Left cardiac atrium (tissue), 4 donors: ENCODE measurements around the gene RNF43. TPM values are rescaled to one million over a fixed set of nuclear protein-coding genes. Genes with fewer than 3 reads are reported as not detected.

Experiments
- ATAC-seq, 2 donors: fragments of 200-7000 bp; cut with Tn5 transposase; one replicate each; pipeline ENCODE4 v1.9.1; 2020; ENCODE audit warnings: mild to moderate bottlenecking in 2 of 2, moderate library complexity in 2 of 2
- DNase-seq: peaks from one replicate; pipeline ENCODE4 v3.0.0-alpha.2; 2020
- intact Hi-C, 2 donors: fragments of 100-400 bp; cut with DNase I; formaldehyde crosslinking; loops; one replicate each; pipeline versions ENCODE4 v1.14.1 to v1.15.1; 2022 to 2023
- total RNA-seq, 2 donors: library from RNA; stranded (reverse); fragmentation: NEBNext Ultra II Directional; extraction: Animal tissue kit (Norgen Biotek cat#: 25700); gene quantifications; one replicate each; pipeline ENCODE4 v1.2.1, GENCODE V29; 2021
- donor health status: DM: no; HTN: yes; CAD: no.
- donor health status: DM: no; HTN: yes; CAD: no; lungs with severe emphysema.
- donor health status: DM: yes; HTN: yes; CAD: no.
- donor health status: Dilated cardiomyopathy.

RNF43 gene
- total RNA-seq, 2 donors from 2014 or later = 4.0 to 4.7 TPM

- no peak for ATAC-seq
- intact Hi-C loops = no loop called here
- no peak for DNase-seq
Measured at GRCh38 chr17:58371300-58371950, 45.9 kb downstream of the RNF43 start.

DNA sequence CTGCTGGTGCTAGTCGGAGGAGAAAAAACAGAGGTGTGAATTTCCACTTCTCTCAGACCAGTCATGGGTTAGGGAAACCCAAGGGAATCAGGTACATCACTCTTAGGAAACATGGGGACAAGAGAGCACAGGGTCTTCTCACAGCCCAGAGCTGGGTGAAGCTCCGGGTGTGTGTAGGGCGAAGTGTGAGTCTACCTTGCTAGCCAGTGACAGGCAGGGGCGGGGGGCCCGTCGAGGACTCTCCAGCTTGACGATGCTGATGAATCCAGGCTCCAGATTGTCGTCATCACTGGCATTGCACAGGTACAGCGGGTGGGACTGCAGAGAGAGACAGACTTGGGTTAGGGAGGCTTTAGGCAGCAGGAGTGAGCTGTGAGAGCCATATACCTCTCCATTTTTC lies 46.6 kb downstream of the RNF43 start:
- no peak for DNase-seq
- intact Hi-C loops = no loop called here
- ATAC-seq = no peak

DNA sequence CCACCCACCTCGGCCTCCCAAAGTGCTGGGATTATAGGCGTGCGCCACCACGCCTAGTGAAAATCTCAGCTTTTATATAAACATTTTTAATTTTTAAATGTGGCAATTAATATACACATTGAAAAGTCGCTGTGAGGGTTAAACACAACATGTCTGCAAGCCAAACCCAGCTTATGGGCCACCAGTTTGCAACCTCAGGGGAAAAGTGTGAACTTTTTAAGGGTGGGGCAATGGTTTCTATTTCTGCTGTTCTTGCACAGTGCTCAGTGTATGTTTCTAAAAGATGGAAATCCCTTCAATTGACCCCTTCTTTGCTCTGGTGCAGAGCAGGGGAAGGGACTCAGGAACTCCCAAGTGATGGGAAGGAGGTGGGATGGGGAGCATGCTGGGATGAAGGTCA lies 47.0 kb downstream of the RNF43 start:
- ATAC-seq = no peak
- intact Hi-C loops = no loop called here
- no peak for DNase-seq

GRCh38 chr17:58369214-58370031 lies 47.9 kb downstream of the RNF43 start:
- ATAC-seq = no peak
- DNase-seq = no peak
- intact Hi-C loops = no loop called here

DNA sequence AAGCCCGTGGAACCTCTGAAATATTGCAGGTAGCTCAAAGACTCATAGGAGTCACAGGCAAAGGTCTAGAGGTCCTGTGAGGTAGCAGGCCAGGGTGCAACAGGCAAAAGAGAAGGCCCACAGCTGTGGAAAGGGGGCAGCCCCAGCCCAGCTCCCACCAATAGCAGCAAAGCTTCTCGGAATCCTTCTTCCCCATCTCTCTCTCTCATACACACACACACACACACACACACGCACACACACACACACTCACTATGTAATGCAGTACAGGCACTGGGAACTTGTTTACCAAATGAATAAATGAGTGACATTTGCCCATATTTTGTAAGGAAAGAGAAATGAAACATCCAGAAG lies 48.5 kb downstream of the RNF43 start:
- intact Hi-C loops = no loop called here
- ATAC-seq (no peak), DNase-seq (no peak)

Other genes starting within 250 kb of the RNF43 start
- gene EPX, start 224.8 kb downstream of the RNF43 start, total RNA-seq = not detected
- 1 to 10 TPM; 4.5 to 9.0 TPM for gene MKS1, start 198.3 kb downstream of the RNF43 start, total RNA-seq
- gene LPO, start 178.9 kb downstream of the RNF43 start, total RNA-seq = not detected
- gene MPO, start 136.6 kb downstream of the RNF43 start, total RNA-seq = under 1 TPM; 0.24 to 0.32 TPM
- gene TSPOAP1, start 88.7 kb downstream of the RNF43 start, total RNA-seq = 1 to 10 TPM; 8.8 to 9.0 TPM
- gene SUPT4H1, start 65.3 kb downstream of the RNF43 start, total RNA-seq = 10 to 100 TPM; 49.4 to 60.6 TPM
- under 1 TPM; 0.06 to 0.10 TPM for gene HSF5, start 70.9 kb upstream of the RNF43 start, total RNA-seq
- gene MTMR4, start 97.1 kb upstream of the RNF43 start, total RNA-seq = 10 to 100 TPM; 11.6 to 17.4 TPM